SK-N-MC (cell line): ENCODE measurements around the gene ACP2.
"Not testable (repeated sequence)": the region's sequence is repeated elsewhere in the genome, so short reads cannot be mapped to it uniquely, and the experiment has no call there.

Experiments
- EZH2 ChIP-seq: fragments of 200-600 bp; sonication (generic); IDR thresholded peaks from one replicate; pipeline ENCODE4 v1.6.1; 2017; ENCODE audit warnings: antibody characterized with exemption
- POLR2AphosphoS5 ChIP-seq: IDR thresholded peaks from 2 replicates; pipeline ENCODE4 v1.6.1; 2012; ENCODE audit warnings: mild to moderate bottlenecking, low read depth, low read length, borderline replicate concordance

- not testable (repeated sequence) for TF ChIP-seq POLR2AphosphoS5, EZH2
These were observed 42.0 kb downstream of the ACP2 start for GRCh38 chr11:47206577-47206976.
